ENCODE measurements around the gene COPG2. TPM values are rescaled to one million over a fixed set of nuclear protein-coding genes. Genes with fewer than 3 reads are reported as not detected.

Gene COPG2
- total RNA-seq, 1 experiment from 2014 or later = 13.9 TPM

DNA sequence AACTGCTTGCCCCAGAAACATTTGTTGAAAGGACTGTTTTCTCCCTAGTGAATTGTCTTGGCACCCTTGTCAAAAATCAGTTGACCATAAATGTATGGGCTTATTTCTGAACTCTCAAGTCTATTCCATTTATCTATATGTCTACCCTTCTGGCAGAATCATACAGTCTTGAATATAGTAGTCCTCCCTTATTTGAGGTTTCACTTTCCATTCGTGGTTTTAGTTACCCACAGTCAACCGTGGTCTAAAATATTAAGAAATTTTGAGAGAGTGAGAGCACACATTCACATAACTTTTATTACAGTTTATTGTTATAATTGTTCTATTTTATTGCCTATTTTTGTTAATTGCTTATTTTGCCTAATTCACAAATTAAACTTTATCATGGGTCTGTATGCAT is 210.3 kb downstream of the COPG2 start:
- Histone ChIP-seq H3K36me3 (ENCODE audit: control insufficient read depth, insufficient read depth, low read length) (no peaks in the 10 kb centered on the region), H3K4me3 (ENCODE audit: low read depth, low read length) (no peak overlapping the region), H3K27me3 (replicated peaks; ENCODE audit: control insufficient read depth, insufficient read depth, low read length) (no peaks in the 10 kb centered on the region), H3K9me3 (peaks cover 5% of the 10 kb centered on the region; the same call in 1 of the 2 replicates), H3K4me1 (no peaks in the 10 kb centered on the region)
- no peak for DNase-seq
- TF ChIP-seq, protein P1, sequence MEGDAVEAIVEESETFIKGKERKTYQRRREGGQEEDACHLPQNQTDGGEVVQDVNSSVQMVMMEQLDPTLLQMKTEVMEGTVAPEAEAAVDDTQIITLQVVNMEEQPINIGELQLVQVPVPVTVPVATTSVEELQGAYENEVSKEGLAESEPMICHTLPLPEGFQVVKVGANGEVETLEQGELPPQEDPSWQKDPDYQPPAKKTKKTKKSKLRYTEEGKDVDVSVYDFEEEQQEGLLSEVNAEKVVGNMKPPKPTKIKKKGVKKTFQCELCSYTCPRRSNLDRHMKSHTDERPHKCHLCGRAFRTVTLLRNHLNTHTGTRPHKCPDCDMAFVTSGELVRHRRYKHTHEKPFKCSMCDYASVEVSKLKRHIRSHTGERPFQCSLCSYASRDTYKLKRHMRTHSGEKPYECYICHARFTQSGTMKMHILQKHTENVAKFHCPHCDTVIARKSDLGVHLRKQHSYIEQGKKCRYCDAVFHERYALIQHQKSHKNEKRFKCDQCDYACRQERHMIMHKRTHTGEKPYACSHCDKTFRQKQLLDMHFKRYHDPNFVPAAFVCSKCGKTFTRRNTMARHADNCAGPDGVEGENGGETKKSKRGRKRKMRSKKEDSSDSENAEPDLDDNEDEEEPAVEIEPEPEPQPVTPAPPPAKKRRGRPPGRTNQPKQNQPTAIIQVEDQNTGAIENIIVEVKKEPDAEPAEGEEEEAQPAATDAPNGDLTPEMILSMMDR (IDR thresholded peaks at IDR 0.05; ENCODE audit: insufficient read depth in 1 of 2, low read depth in 1 of 2, low read length in 1 of 2, severe bottlenecking in 1 of 2, unreplicated experiment in 1 of 2) = no peak
- Mint-ChIP-seq H3K4me3 (ENCODE audit: unreplicated experiment) (no peak overlapping the region), H3K36me3 (ENCODE audit: insufficient read depth, unreplicated experiment) (no peaks in the 10 kb centered on the region), H3K27me3 (ENCODE audit: insufficient read depth, unreplicated experiment) (no peaks in the 10 kb centered on the region), H3K4me1 (ENCODE audit: low read depth, unreplicated experiment) (peaks cover 1% of the 10 kb centered on the region), H3K27ac (ENCODE audit: unreplicated experiment) (no peak overlapping the region), H3K9me3 (ENCODE audit: unreplicated experiment) (peaks cover 17% of the 10 kb centered on the region)
- ChIA-PET CTCF (no interaction called here), POLR2A (no interaction called here)
- intact Hi-C loops (cut with micrococcal nuclease; ENCODE audit: unreplicated experiment) = no loop called here
- BruUV-seq (replicated peaks) = no TSS peak

Small RNAs within 50 kb of the gene (microRNA-seq; reads per million reads assigned to microRNA genes)
- gene MIR335 = 6,160 reads per million, percentile 96 among the genes with 10 or more reads in this experiment

Other genes starting within 250 kb of the COPG2 start
- 14.3 and 14.9 TPM in 2 replicates for gene CEP41, start 227.7 kb downstream of the COPG2 start, total RNA-seq (2022)
- 270 and 295 TPM in 2 replicates for gene MEST, start 176.7 kb downstream of the COPG2 start, total RNA-seq (2022)
- gene TSGA13, start 17.8 kb upstream of the COPG2 start, total RNA-seq (2022) = not detected in 2 replicates
- gene KLF14, start 65.5 kb upstream of the COPG2 start, total RNA-seq (2022) = 0.14 TPM in 1 of 2 replicates, not detected in the other

Data from Caco-2 (cell line).